ENCODE measurements around the gene PTPN3. TPM values are rescaled to one million over a fixed set of nuclear protein-coding genes. Genes with fewer than 3 reads are reported as not detected.

PTPN3 gene
- total RNA-seq, 1 donor = under 0.01 TPM

DNA sequence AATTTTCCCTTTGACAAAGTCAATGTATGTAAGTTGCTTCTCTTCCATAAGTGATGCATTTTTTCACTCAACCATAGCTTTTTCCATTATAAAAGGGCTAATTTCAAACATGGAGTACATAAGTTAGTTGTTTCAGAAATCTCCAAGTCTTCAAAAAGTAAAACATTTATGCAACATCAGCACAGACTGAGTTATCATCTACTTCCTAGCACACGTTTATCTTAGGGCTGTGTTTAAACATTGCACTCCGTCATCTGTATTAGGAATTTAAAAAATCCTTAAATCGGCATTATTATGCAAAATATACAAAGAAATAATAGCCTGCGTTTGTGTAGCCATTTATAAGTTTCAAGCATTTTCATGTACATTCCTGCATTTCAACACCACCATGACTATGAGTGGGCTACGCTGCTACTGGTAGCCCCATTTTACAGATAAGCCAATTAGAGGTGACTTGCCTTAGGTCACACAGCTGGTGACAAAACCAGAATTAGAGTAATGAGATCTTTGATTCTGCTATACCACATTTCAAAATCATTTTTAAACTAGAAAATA, 43.4 kb downstream of the PTPN3 start:
- H3K4me1 ChIP-seq (ENCODE audit: insufficient read depth, low read length) = no peaks in the 10 kb centered on the region
- H3K9me3 ChIP-seq (ENCODE audit: low read depth, low read length) = no peaks in the 10 kb centered on the region
- H3K27me3 ChIP-seq (ENCODE audit: insufficient read depth, low read length) = peaks cover 14% of the 10 kb centered on the region
- no peak overlapping the region for H3K4me3 ChIP-seq (ENCODE audit: low read length)

DNA sequence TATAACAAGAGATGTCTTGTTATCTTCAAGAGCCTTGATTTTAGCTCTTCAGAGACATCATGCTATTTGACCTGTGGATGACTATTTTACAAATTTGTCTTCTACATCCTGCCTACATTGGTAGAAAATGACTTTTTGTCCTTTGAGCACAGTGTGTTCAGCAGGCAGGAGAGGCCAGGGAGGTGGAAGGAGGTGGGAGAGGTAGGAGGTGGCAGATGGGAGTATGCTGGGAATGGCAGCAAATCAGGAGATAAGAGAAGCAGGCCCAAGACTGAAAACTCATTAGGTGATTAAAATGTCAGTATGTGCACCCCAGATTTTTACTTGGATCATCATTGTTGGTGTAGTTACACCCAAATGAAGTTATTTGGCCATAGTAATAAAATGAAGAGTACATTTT, 44.1 kb downstream of the PTPN3 start:
- no peaks in the 10 kb centered on the region for H3K4me1 ChIP-seq (ENCODE audit: insufficient read depth, low read length)
- peaks cover 14% of the 10 kb centered on the region for H3K27me3 ChIP-seq (ENCODE audit: insufficient read depth, low read length)
- no peak overlapping the region for H3K4me3 ChIP-seq (ENCODE audit: low read length)
- H3K9me3 ChIP-seq (ENCODE audit: low read depth, low read length) = no peaks in the 10 kb centered on the region

DNA sequence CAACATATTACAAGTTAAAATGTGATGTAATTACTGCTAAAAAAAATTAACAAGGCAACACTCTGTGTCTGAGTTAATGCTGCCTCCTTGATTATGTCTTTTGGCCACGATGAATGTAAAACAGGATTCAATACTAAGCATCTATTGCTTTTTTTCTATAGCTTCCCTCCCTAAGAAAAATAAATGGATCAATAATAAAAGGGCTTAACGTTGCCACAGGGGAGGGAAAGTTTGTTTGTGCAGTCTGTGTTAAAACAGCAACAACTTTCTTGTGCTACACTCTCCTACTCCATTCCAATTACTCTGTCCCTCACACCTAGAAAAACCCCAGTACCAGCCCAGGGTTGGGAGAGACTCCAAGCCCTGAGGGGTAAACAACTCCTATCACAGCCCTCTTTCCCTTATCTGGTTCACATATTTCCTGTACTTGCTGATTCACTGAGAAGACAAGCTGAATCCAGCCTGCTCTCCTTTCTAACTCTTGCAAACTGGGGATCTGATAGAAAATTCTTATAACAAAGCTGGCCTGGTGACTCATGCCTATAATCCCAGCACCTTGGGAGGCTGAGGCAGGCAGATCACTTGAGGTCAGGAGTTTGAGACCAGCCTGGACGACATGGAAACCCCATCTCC, 44.8 kb downstream of the PTPN3 start:
- Histone ChIP-seq H3K4me1 (ENCODE audit: insufficient read depth, low read length) (no peaks in the 10 kb centered on the region), H3K4me3 (ENCODE audit: low read length) (no peak overlapping the region), H3K9me3 (ENCODE audit: low read depth, low read length) (no peaks in the 10 kb centered on the region), H3K27me3 (ENCODE audit: insufficient read depth, low read length) (peaks cover 11% of the 10 kb centered on the region)

DNA sequence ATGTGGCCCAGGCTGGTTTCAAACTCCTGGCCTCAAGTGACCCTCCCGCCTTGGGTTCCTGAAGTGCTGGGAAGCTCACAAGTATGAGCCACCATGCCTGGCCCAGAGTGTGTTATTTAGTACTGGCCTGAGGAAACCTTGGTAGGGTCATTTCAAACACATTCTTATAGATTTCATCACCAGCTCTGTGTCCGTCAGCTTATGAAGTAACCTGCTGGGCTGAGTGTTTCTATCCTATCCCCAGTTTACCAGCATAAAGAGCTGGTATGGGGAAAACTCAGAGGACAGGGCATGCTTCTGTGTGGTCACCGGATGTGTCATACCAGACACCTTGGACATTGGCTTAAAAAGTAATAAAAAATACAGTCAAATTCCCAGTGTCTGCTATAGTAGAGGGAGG, 45.3 kb downstream of the PTPN3 start:
- Histone ChIP-seq H3K4me1 (ENCODE audit: insufficient read depth, low read length) (no peaks in the 10 kb centered on the region), H3K9me3 (ENCODE audit: low read depth, low read length) (no peaks in the 10 kb centered on the region), H3K4me3 (ENCODE audit: low read length) (no peak overlapping the region), H3K27me3 (ENCODE audit: insufficient read depth, low read length) (peaks cover 9% of the 10 kb centered on the region)

DNA sequence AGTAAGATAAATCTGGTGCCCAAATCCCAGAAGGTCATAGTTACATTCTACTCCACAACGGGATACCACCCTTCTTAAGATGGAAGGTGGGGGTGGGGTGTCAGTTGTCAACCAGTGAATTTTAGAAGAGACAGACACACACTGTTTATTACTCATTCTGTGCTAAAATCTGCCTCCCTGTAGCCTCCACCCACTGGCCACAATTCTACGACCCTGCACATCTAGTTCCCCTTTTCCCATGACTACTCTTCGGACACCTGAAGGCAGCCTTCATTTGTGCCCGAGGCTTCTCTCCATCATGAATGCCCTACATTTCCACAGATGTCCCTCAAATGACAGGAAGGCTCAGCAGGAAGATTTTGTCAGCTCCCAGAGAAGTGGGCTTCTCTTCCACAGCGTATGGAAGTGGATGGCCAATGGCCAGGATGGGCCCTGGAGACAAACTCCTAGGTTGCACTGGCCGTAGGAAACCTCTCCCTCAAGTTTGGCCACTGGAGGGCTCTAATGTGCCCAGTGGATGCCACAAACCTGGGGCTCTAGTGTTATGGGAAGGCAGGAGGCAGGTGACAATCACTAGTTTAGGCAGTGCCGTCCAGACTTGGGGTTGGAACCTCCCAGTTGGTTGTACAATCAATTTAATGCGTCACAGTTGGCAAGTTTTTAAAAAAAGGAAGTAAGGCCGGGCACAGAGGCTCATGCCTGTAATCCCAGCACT, 46.6 kb downstream of the PTPN3 start:
- Histone ChIP-seq H3K4me1 (ENCODE audit: insufficient read depth, low read length) (no peaks in the 10 kb centered on the region), H3K9me3 (ENCODE audit: low read depth, low read length) (no peaks in the 10 kb centered on the region), H3K4me3 (ENCODE audit: low read length) (no peak overlapping the region), H3K27me3 (ENCODE audit: insufficient read depth, low read length) (peaks cover 8% of the 10 kb centered on the region)

DNA sequence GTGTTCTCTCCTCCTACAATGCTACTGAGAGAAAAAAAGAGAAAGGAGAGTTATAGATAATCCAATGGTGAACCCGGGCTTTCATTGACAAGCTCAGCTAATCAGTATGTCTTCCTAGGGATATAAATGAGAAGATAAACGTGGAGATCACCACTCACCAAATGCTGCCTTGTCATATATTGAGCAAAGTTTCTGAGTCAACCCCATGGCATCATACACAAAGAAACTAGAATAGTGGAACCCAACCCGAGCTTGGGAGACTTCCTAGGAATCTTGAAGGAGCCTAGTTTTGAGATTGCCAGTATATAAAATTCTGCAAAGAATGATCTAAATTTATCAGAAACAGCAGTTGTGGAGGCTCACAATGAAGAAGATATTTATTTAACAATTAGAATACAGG, 47.8 kb downstream of the PTPN3 start:
- no peak overlapping the region for H3K4me3 ChIP-seq (ENCODE audit: low read length)
- no peaks in the 10 kb centered on the region for H3K9me3 ChIP-seq (ENCODE audit: low read depth, low read length)
- peaks cover 12% of the 10 kb centered on the region for H3K27me3 ChIP-seq (ENCODE audit: insufficient read depth, low read length)
- no peaks in the 10 kb centered on the region for H3K4me1 ChIP-seq (ENCODE audit: insufficient read depth, low read length)

DNA sequence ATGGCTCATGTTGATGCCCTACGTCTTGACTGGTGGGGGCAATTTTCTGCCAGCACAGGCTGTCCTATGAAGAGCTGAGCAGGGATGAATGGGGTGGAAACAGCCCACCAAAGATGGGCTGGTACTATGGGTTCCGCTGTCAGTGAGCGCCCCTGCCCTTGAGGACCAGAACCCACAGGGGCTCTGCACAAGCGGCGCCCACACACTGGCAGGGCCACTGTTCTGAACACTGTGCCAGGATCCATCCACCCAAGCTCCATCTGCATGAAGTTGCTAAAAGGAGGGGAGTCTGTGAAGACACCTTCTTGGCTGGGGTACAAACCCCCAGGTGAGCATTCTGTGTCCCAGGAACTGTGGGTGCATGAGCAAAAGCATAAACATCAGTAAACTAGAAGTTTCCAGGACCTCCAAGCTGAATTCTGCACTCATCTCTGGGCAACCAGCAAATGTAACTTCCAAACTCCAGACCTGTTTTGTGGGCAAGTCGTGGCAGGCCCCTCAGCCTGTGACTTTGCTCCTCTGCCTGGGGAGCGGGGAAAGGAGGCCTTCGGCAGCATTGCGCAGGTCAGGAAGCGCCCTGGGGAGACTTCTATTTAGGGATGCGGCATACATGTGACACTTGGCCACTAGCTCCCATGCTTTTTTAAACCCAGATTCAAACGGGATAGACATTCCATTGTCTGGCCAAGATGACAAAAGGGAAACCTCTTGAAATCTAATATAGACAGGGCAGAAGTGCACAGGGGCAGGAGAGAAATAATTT, 48.9 kb downstream of the PTPN3 start:
- no peak overlapping the region for H3K4me3 ChIP-seq (ENCODE audit: low read length)
- peaks cover 19% of the 10 kb centered on the region for H3K27me3 ChIP-seq (ENCODE audit: insufficient read depth, low read length)
- no peaks in the 10 kb centered on the region for H3K4me1 ChIP-seq (ENCODE audit: insufficient read depth, low read length)
- H3K9me3 ChIP-seq (ENCODE audit: low read depth, low read length) = no peaks in the 10 kb centered on the region

DNA sequence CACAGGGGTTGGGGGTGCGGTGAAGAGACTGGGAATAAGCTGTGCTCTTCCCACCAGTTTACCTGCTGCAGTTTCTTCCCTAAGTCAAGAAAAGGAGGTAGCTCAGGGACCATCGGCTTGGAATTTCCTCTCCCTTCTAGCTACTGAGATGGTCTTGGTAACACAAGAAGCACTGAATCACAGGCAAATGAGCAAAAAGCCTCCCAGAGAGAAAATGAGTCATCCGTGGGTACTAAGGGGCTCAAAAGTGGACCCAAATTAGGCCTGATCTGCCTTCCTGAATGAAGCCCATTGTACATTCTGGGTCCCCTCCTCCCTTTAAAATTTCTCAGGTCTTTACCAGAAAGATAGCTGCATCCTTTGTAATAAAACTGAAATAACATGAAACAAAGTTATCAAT, 49.9 kb downstream of the PTPN3 start:
- H3K4me3 ChIP-seq (ENCODE audit: low read length) = no peak overlapping the region
- peaks cover 22% of the 10 kb centered on the region for H3K27me3 ChIP-seq (ENCODE audit: insufficient read depth, low read length)
- H3K9me3 ChIP-seq (ENCODE audit: low read depth, low read length) = no peaks in the 10 kb centered on the region
- no peaks in the 10 kb centered on the region for H3K4me1 ChIP-seq (ENCODE audit: insufficient read depth, low read length)

DNA sequence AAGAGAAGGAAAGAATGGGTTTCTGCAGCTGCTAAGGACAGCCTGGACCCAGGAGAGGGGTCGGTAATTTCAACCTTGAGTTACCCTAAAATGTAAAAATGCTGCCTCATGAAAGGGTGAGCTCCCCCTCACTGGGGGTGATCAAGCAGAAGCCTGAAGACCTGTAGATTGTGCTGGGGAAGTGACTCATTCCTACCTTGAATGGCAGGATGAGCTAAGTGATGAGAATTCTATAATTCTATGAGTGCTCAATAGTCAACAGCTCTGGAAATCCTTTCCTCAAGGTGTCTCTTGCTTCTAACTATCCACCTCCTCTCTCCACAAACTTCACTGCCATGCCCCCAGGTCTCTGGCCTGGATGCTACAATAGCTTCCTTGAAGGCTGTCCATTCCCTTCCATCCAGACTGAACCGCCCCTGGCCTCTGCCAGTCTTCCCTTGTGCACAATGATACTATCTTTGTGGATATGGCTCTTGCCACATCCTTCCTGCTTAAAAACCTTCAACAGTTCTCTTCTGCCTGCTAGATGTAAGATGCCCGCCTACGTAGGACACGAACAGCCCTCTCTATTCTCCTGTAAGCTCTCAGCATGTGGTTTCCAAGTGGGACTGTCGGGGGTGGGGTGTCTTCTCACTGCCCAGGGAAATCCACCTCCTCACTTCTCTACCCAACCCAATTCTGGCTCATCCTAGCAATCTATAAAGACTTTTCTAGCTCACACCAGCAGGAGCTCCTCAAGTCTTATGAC, 50.6 kb downstream of the PTPN3 start:
- peaks cover 23% of the 10 kb centered on the region for H3K27me3 ChIP-seq (ENCODE audit: insufficient read depth, low read length)

DNA sequence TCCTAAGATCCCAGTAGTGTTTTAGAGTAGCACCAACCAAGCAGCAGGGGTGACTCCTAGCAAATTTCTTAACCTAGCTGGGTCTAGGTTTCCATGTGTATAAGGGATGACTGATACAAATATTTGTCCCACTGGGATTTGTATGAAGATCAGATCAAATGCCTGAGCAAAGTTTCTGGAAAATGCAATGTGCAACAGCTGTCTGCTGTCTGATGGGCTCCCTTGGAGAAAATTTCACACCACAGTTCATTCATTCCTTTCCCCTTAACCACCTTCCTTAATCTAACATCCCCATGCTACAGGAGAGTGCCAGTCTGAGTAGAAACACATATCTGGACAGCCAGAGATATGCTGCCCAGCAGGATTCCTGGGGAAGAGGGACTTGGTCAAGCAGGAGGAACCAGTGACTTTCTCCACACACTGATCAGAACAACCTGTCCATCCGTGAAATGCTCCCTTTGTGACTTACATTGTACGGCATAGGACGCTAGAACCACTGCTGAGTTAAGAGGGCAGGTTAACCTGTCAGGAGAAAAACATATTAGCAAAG, 53.3 kb downstream of the PTPN3 start:
- Histone ChIP-seq H3K4me1 (ENCODE audit: insufficient read depth, low read length) (peaks cover 8% of the 10 kb centered on the region), H3K9me3 (ENCODE audit: low read depth, low read length) (no peaks in the 10 kb centered on the region), H3K4me3 (ENCODE audit: low read length) (no peak overlapping the region), H3K27me3 (ENCODE audit: insufficient read depth, low read length) (peaks cover 26% of the 10 kb centered on the region)

More for the DNA sequence above, 50.6 kb downstream of the PTPN3 start:
- no peak overlapping the region for H3K4me3 ChIP-seq (ENCODE audit: low read length)
- H3K9me3 ChIP-seq (ENCODE audit: low read depth, low read length) = no peaks in the 10 kb centered on the region
- H3K4me1 ChIP-seq (ENCODE audit: insufficient read depth, low read length) = no peaks in the 10 kb centered on the region

DNA sequence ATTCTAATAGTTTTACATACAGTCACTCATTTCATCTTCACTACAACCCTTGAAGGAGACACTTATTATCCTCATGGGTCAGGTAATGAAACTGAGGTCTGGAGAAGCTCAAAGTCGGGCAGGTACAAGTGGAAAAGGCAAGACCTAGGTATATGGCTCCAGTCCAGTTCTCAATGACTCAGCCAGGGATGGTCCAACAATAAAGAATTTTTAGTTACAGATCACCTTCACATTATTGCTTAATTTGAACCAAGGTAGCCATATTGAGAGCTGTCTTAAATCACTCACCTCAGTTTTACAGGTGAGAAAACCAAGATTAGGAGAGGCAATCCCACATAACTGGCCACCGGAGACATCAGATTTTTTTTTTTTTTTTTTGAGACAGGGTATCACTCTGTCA, 55.4 kb downstream of the PTPN3 start:
- peaks cover 26% of the 10 kb centered on the region for H3K27me3 ChIP-seq (ENCODE audit: insufficient read depth, low read length)
- H3K9me3 ChIP-seq (ENCODE audit: low read depth, low read length) = no peaks in the 10 kb centered on the region
- H3K4me1 ChIP-seq (ENCODE audit: insufficient read depth, low read length) = peaks cover 8% of the 10 kb centered on the region
- no peak overlapping the region for H3K4me3 ChIP-seq (ENCODE audit: low read length)

DNA sequence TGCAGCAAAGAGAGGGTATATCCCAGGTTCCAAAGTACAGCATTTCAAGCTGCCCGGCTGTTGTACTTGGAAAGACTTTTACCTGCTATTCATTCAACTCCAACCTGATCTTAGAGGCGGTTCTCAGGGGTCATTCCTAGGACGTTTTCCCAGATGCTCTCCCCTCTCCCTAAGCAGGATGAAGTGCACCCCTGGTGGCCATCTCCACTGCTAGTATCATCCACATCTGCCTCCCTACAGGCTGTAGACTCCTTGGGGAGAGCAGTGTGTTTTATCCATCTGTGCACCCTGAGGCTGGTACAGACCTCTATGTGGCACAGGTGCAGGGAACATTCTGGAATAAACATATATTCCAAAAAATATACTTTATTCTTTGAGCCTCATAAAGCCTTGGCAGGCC, 56.8 kb downstream of the PTPN3 start:
- Histone ChIP-seq H3K4me3 (ENCODE audit: low read length) (no peak overlapping the region), H3K27me3 (ENCODE audit: insufficient read depth, low read length) (peaks cover 27% of the 10 kb centered on the region), H3K4me1 (ENCODE audit: insufficient read depth, low read length) (peaks cover 8% of the 10 kb centered on the region), H3K9me3 (ENCODE audit: low read depth, low read length) (no peaks in the 10 kb centered on the region)

DNA sequence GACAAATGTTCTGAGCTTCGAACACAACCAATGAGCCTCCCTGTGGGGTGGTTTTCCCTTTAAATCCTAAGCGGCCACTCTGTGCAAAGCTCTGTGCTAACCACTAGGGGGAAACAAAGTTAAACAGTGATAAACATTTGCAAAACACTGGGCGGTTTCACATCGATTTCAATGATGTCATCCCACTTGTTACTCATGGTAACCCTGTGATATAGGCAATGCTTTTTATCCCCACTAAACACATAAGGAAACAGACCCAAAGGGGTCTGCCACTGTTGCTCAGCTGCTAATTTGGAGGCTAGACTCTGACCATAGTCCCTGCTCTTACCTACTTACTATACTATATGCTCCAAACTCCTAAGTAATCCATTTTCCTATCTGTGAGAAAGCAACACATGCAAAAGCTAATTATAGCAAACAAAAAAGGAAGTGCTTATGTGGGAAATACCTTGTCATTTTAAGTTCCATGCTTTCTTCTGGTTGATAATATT, 57.3 kb downstream of the PTPN3 start:
- Histone ChIP-seq H3K4me3 (ENCODE audit: low read length) (no peak overlapping the region), H3K4me1 (ENCODE audit: insufficient read depth, low read length) (peaks cover 8% of the 10 kb centered on the region), H3K9me3 (ENCODE audit: low read depth, low read length) (no peaks in the 10 kb centered on the region), H3K27me3 (ENCODE audit: insufficient read depth, low read length) (peaks cover 23% of the 10 kb centered on the region)

DNA sequence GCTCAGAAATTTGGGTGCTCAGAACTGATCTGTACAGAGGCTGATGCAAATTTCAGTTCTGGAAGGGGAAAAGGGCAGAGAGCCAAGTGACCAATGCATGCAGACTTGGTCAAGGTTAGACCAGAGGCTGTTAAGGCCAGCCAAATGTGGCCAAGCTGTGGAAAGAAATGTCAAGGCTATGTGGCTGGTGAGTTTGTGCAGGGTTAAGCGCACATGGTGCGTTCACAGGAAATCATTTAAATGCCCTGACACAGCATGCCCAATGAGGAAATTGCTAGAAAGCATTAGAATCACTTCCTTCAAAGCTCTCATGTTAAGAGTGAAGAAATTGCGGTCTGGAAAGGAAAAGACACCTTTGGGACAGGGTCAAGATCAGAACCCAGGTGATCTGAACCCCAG, 58.0 kb downstream of the PTPN3 start:
- Histone ChIP-seq H3K27me3 (ENCODE audit: insufficient read depth, low read length) (peaks cover 25% of the 10 kb centered on the region), H3K4me3 (ENCODE audit: low read length) (no peak overlapping the region), H3K4me1 (ENCODE audit: insufficient read depth, low read length) (peaks cover 8% of the 10 kb centered on the region)

More for the DNA sequence above, 58.0 kb downstream of the PTPN3 start:
- H3K9me3 ChIP-seq (ENCODE audit: low read depth, low read length) = no peaks in the 10 kb centered on the region
